Mammary epithelial cell (primary cell): ENCODE results near the gene ZDHHC22.

Source experiments
- CTCF ChIP-seq, 2 donors: IDR thresholded peaks in 1 of 2; conservative IDR thresholded peaks in 1 of 2; 2 replicates each; pipeline ENCODE4 v1.5.1; 2011 to 2012; ENCODE audit warnings: inconsistent platforms in 2 of 2, low read length in 2 of 2, mild to moderate bottlenecking in 2 of 2, control low read depth in 1 of 2, low read depth in 1 of 2; ENCODE audit not compliant: insufficient read depth in 1 of 2; ENCODE audit errors: extremely low read depth in 1 of 2
- EZH2 ChIP-seq: IDR thresholded peaks from 2 replicates; pipeline ENCODE4 v1.6.1; 2012; ENCODE audit warnings: low read length, inconsistent platforms, borderline replicate concordance

- TF ChIP-seq CTCF (conservative IDR thresholded peaks at IDR 0.05 in 1 of 2, IDR thresholded peaks at IDR 0.05 in 1 of 2; ENCODE audit: extremely low read depth in 1 of 2, insufficient read depth in 1 of 2, low read depth in 1 of 2, low read length in 2 of 2): no peak
- TF ChIP-seq EZH2: no peak
Observed at GRCh38 chr14:77097006-77097699, 44.4 kb downstream of the ZDHHC22 start.
